Activated T-helper 1 cell treated with Interleukin-2 at 50 U/mL for 16 hours (primary cell): ENCODE data around the gene C16orf89.

Experiments
- DNase-seq: peaks from one replicate; pipeline ENCODE4 v3.0.0-alpha.2; 2020; ENCODE audit warnings: low read depth

The C16orf89 gene

DNA sequence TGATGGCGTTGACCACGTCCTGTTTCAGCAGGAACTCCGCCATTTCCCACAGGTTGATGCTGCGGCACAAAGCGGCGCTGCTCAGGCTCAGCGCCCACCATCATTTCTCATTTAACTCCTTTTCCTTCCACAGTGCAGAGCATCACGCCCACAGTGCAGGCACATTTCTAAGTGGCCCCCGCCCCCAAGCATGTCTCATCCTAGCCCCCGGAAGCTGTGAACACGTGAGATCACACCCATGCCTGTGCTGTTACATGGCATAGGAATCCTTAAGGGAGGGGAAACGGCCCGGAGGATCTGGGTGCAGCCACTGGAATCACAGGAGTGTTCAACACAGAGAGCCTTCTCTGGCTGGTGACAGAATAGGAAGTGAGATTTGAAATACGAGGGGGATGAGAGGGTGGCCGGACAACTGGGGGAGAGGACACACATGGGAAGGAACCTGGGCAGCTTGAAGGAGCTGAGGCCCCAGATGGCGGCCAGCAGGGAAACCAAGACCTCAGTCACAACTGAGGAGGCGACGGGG lies 36.7 kb downstream of the C16orf89 start:
- no peak for DNase-seq

DNA sequence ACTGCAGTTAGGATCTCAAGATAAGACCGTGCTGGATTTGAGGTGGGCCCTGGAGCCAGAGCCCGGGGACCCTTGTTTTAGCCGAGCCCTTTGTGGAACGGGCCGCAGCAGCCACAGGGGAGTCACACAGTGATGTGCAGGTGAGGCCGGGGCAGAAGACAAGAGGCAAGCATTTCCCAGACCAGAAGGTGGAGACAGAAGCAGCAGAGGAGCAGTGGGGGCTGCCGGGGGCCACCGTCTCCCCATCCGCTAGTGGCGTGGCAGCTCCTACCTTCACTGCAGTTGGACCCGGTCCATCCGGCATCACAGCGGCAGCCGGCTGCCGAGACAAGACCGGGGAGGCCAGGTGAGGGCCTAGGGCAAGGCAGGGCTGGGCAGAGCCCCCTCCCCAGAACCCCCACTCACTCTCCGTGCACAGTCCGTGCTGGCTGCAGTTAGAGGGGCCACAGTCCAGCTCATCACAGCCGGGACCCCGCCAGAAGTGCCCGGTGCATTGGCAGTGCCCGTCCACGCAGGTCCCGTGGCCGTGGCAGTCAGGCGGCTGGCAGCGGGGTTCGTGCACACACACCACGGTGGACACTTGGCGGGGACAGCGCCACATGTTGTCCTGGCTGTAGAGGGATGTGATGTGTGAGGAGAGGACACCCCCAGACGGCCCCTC lies 38.1 kb downstream of the C16orf89 start:
- DNase-seq = no peak

DNA sequence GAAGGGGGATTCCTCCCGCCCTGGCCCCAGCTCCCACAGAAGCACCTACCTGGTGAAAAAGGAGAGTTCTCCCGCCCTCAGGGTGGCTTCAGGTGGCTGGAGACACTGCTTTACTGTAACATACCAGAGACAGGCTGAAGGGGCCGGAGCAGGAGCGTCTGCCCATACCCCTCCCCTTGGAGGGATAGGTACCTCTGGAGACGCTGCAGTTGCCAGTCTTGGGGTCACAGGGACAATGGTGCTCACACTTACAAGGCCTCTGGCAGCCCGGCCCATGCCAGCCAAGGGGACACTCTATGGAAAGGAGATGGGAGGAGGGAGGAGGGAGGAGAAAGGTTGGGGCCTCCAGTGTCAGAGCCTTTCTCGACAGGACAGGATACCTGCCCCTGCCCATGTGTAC lies 38.7 kb downstream of the C16orf89 start:
- no peak for DNase-seq

DNA sequence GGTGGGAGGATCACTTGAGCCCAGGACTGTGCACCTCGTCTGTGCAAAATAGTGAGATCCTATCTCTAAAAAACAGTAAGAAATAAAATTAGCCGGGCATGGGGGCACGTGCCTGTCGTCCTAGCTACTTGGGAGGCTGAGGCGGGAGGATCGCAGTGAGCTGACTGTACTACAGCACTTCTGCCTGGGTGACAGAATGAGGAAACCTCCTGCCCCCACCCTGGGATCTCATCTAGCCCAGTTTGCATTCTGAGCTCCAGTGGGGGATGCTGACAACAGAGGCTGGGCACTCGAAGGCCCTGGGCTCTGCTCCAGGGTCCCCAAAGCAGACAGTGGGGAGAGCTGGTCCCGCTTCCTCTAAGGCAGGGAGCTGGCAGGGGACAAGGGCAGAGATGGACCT lies 39.1 kb downstream of the C16orf89 start:
- DNase-seq = no peak

DNA sequence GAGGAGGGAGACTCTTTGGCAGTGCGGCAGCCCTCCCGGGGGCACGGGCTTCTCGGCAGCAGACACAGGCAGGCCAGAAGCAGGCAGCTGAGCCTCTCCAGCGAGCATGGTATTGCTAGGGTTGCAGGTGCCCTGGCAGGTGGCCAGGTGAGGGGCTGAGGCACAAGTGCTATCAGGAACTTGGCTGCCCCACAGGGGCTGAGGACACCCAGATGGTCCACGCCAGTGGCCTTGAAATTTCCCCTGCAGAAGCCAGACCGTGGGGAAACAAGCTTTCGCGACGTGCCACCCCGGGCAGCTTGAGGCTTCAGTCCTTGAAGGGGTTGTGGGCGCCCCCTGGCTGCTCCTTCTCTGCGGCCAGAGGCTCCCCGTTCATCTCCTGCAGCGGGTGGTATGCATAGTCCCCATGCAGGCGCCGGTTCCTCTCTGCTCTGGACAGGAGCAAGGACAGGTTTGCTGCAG lies 40.6 kb downstream of the C16orf89 start:
- DNase-seq = no peak

DNA sequence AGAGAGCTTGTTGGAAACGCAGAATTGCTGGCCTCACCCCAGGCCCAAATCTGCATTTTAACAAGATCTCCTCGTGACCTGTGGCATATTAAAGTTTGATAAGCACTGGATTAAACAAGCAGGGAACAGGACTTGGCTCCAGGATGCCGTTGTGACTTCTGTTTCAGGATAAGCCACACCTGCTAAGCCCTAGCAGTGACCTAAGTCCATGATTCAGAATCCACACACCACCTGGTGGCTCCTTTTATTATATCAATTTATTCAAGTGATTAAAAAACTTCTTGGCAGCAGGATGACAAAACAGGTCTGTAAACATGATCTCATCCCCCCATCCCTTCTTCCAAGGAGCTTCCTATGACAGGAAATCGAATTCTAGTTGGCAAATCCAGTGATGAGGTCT lies 41.1 kb downstream of the C16orf89 start:
- no peak for DNase-seq

DNA sequence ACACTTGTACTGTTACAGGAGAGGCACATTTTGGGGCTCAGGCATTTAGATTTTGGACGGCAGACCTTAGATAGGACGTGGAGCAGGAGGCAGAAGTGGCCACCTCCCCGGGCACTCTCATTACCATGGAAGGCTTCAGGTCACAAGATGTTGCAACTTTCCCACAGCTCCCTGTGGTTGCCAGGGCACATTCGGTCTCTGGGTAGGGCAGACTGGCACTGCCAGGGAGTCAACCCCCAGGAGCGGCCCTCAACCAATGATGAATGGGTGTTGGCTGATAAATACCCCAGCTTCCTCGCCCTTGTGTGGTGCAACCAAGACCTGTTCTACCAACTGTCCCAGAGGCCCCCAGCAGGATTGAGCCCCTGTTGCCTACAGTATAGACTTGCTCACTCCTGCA lies 43.2 kb downstream of the C16orf89 start:
- DNase-seq = no peak

DNA sequence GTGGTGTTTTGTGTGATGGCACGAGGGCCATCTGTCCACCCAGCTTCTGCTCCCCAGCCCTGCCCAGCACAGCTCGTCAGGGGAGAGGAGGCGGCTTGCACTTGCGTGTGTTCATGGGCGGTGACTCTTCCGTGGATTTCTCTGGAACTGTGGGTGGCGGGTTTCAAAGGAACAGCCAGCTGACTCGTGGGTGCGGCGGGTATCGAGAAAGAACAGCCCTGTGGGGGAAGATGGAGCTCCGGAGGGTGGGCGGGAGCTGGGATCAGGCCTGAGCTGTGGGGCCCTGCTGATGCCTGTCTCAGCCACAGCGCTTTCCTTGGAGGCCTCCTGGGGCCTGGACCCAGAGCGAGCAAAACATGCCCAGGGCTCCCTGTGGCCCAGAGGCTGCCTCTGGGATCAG lies 45.2 kb downstream of the C16orf89 start:
- DNase-seq = no peak

DNA sequence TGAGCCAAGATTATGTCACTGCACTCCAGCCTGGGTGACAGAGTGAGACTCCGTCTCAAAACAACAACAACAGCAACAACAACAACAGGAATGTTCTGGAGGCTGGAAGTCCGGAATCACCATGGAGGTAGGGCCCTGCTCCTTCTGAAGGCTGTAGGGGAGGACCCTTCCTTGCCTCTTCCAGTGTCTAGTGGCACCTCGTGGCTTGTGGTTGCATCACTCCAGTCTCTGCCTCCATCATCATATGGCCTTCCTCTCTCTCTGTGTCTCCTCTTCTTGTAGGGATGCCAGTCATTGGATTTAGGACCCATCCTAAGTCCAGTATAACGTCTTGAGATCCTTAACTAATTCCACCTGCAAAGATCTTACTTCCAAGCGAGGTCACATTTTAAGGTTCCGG lies 46.0 kb downstream of the C16orf89 start:
- no peak for DNase-seq

DNA sequence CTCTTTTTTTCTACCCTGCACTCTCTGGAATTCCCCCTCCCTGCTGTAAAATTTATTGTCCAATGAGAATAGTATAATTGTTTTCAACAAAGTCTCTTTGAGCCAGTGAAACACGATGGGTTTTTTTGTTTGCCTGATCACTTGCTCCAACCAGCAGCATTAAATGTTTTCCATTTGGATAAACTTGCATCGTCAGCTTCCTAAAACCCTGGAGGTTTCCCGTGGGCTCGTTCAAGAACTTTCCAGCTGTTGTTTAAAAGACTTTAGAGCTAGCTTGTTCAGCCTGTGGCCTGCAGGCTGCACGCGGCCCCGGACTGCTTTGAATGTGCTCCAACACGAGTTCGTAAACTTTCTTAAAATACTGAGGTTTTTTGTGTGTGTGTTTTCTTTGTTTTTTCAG lies 47.0 kb downstream of the C16orf89 start:
- no peak for DNase-seq

DNA sequence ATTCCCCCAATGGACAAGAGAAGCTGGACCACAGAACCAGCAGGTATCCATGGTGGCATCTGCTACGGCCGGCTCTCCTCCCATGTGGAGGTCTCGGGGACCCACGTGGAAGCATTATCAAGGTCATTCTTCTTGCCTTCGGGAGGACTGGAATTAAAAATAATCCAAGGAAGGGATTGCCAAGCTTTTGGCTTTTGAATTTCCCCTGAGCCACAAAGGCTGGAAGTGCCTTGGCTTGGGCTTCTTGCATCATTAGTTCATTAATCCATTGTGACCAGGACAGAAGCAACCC lies 48.1 kb downstream of the C16orf89 start:
- no peak for DNase-seq

DNA sequence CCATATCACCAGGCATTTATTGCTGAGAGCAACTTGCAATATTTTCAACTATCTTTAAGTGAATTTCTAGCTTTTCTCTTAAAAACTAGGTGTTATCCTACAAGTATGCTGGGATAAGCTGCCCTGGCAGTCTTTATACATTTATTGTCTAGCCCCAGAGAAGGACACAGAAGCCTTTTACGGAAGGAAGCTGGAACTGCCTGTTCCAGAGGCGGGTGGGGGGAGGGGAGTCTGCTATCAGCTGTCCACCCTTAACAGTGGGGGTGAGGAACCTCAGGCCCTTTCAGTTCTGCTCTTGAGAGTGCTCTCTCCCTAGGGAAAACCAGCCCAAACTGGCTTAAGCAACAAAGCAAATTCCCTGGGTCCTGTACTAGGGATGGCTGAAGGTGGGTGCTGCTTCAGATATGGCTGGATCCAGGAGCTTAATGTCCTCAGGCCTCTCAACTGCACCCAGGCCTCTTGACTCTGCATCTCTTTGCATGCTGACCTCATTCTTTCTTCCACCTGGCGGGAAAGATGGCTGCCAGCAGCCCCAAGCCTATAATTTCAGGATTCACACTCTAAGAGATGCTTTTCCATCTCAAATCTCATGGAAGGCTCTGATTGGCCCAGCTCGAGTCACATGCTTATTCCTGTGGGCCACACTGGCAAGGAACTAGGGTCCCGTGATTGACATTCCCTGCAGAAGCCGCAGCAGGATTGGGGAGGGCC lies 48.6 kb downstream of the C16orf89 start:
- no peak for DNase-seq

DNA sequence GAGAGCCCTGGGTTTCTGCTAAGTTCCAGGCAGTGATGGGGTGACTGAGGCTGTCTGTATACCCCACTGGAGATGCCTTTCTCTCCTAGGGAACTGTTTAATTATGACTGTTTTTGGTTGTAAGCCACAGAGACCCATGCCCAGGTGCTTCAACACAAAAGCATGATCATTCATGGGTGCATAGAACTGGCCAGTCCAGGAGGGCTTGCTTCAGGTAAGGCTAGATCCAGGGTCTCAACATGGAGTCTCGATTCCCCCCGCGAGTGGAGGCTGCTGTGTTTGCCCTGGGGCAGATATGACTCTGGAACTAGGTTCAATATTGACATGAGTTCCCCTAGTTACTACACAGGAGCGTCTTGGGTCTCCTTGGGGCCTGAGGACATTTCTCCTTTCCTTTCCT lies 49.9 kb downstream of the C16orf89 start:
- DNase-seq = no peak

DNA sequence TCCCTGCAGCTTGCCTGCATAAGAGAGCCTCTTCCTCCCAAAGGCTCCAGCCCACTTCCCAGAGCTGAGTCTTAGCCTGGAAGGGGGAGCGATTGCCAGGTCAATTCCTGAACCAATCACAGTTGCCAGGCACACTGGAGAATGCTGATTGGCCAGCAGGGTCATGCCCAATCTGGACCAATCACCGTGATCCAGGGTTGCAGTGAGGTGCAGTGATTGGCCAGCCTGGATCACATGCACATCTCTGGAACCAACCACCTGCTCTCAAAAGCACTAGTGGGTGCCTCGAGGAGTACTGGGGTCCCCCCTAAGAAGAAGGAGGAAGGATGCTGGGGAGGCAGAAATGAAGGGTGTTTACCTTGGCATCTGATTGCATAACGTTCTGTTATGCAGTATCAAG lies 50.4 kb downstream of the C16orf89 start:
- no peak for DNase-seq

DNA sequence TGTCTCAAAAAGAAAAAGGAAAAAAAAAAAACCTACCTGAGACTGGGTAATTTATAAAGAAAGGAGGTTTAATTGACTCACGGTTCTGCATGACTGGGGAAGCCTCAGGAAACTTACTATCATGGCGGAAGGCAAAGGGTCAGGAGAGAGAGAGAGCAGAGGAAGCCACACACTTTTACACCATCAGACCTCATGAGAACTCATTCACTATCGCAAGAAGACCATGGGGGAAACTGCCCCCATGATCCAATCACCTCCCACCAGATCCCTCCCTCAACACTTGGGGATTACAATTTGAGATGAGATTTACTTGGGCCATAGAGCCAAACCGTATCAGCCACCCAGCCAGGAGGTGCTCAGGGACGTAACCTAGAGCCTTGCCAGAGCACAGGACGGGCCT lies 52.9 kb downstream of the C16orf89 start:
- DNase-seq = no peak

DNA sequence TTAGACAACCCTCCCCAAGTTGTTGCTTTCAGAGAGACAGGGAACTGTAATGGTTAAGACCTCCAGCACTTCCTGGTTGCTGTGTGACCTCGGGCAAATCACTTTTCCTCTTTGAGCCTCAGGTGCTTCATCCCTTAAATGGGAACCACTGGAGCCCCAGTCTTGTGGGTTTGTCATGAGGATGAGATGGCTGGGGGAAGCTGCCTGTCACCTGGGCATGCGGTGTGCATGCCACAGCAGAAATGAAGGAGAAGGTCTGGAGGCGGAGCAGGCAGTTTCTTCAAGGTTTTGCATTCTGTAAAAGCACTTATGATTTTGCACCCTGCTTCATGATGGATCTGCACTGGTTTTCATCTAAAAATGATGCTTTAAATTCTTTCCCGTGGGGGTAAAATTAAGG lies 54.1 kb downstream of the C16orf89 start:
- no peak for DNase-seq

DNA sequence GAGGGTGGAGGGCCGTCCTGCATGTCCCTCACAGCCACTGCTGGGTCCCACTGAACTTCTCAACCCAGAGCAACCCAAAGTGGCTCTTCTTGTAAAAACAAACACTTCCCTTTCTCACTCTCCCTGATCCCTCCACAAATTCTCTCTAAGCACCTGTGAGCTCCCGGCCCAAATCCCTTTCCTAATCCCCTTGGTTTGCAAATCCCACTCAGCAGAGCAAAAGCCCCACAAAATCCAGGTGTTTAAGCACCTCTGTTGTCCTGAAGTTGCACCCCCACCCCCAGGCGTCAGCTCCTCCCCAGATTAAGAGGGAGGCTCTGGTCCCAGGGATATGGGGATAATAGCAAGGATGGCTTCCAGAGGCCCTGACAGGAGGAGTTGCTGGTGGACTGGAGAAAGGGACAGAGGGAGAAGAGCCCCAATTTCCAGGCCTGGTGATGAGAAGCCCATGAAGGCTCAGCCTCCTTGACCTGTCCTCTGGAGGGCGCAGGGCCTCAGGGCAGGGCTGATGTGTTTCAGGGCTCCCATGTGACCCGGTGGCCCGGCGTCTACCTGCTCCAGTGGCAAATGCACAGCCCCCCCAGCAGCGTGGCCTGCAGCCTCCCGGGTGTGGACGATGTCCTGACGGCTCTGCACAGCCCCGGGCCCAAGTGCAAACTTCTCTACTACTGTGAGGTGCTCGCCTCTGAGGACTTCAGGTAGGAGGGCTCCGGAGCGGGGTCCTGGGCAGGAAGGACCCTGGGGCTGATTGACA lies 55.0 kb downstream of the C16orf89 start:
- DNase-seq = no peak

DNA sequence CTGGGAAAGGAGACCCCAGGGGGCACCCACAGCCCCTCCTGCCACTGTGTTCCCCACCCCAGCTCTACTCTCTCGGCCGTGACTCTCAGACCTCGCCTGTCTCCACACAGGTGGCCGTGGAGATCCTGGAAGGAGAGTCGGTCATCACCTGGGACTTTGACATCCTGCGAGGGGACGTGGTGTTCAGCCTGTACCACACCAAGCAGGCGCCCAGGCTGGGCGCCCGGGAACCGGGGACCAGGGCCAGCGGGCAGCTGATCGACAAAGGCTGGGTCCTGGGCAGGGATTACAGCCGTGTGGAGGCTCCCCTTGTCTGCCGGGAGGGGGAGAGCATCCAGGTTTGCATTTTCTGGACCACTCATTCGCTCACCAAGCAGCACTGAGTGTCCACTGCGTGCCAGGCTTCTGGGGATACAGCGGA lies 57.4 kb downstream of the C16orf89 start:
- DNase-seq = no peak

DNA sequence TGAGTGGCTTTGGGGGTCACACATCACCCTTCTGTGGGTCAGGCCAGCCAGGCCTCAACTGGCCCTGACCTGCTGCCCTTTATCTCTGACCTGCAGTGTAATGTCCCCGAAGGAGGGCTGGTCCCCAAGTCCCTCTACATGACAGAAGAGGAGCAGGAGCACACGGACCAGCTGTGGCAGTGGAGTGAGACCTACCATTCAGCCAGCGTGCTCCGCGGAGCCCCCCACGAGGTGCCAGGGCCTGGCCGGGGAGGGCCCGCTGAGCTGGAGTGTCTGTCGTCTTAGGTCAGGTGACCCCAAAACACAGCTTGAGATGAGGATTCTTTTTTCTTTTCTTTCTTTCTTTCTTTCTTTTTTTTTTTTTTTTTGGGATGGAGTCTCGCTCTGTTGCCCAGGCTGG lies 58.5 kb downstream of the C16orf89 start:
- DNase-seq = no peak

DNA sequence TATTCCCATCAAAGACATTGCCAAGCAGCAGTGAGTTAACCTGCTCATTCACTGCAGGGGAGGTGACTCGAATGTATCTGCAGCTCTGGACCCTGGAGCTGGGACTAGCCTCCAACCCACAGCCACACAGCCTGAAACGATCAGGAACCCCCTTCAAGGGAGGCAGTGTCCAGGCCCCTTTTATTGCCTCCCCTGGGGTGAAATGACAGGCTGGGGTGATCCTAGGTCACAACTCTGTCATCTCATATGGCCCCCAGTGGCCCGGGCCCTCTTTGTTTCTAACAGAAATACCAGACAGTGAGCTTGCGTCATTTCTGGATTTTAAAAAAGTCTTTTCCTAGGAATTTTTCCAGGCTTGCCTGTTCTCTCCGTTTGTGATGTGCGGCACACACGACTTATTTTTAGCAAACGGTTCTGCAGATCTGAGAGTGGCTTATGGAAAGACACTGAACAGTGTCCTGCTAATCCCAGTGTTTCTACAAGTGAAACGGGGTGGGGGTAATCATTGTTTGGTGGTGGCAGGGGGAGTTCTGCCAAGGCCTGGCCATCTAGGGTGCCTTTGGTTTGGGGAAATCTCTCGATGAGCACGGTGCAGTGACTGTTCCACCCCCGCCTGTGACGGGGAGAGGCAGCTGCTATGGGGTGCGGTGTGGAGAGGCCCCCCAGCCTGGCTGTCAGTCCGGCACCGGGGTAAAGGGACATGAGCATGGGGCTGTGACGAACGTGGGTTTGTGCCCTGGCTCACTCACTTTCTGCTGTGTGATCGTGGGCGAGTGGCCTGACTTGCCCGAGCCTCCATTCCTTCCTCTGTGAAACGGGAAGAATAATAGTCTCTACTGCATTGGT lies 59.2 kb downstream of the C16orf89 start:
- no peak for DNase-seq

DNA sequence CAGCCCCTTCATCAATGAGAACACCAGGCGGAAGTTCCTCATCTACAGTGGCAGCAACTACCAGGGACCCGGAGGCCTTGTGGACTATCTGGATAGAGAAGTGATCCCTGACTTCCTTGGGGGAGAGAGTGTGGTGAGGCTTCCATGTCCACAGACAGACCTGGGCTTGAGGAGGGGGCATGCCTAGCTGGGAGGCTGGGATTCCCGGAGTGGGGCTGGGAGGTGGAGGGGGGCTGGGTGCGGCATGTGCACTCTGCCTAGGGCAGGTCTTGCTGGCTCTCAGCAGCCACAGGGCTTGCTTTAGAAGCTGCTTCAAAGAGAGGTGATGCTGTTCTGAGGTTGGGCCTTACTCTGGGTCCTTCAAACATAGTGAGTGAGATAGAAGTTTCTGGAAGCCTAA lies 59.8 kb downstream of the C16orf89 start:
- no peak for DNase-seq

DNA sequence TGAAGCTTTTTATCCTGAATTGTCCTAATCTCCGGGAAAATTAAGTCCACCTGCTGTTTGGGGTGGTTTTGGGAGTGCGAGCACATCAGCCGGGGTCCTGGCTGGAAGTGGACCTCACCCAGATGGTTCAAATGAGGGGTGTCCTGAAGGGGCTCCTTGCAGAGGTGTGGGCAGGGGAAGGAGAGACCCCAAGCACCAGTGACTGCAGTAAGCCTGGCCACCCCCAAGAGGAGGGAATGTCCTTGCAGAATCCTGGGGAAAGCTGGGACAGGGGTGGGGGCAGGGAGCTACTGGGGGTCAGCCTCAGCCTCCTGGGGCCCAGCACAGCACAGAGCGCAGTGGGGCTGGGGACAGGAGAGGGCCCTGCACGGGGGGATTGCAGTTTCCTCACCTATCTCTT lies 61.4 kb downstream of the C16orf89 start:
- no peak for DNase-seq
